HFF-Myc (cell line): ENCODE results near the gene TRAPPC8.

ENCODE experiments used
- DNase-seq: peaks from one replicate; pipeline ENCODE4 v3.0.0-alpha.2; 2011; ENCODE audit warnings: low read depth; ENCODE audit errors: extremely low read depth
- H3K4me3 ChIP-seq: replicated peaks from 2 replicates; pipeline ENCODE4 v1.5.1; 2011; ENCODE audit warnings: low read depth, mild to moderate bottlenecking, control low read depth, low read length
- TF ChIP-seq, protein P1 (sequence below): IDR thresholded peaks from 2 replicates; pipeline ENCODE4 v1.5.1; 2012; ENCODE audit warnings: mild to moderate bottlenecking, low read depth, low read length, control low read depth; ENCODE audit errors: missing control alignments

The TRAPPC8 gene

GRCh38 chr18:31791817-31792579, 150.9 kb downstream of the TRAPPC8 start:
- DNase-seq, result no peak
- H3K4me3 ChIP-seq, result no peak overlapping the region
- TF ChIP-seq, protein P1, sequence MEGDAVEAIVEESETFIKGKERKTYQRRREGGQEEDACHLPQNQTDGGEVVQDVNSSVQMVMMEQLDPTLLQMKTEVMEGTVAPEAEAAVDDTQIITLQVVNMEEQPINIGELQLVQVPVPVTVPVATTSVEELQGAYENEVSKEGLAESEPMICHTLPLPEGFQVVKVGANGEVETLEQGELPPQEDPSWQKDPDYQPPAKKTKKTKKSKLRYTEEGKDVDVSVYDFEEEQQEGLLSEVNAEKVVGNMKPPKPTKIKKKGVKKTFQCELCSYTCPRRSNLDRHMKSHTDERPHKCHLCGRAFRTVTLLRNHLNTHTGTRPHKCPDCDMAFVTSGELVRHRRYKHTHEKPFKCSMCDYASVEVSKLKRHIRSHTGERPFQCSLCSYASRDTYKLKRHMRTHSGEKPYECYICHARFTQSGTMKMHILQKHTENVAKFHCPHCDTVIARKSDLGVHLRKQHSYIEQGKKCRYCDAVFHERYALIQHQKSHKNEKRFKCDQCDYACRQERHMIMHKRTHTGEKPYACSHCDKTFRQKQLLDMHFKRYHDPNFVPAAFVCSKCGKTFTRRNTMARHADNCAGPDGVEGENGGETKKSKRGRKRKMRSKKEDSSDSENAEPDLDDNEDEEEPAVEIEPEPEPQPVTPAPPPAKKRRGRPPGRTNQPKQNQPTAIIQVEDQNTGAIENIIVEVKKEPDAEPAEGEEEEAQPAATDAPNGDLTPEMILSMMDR, result no peak

GRCh38 chr18:31789409-31789808, 153.5 kb downstream of the TRAPPC8 start:
- DNase-seq, result no peak

DNA sequence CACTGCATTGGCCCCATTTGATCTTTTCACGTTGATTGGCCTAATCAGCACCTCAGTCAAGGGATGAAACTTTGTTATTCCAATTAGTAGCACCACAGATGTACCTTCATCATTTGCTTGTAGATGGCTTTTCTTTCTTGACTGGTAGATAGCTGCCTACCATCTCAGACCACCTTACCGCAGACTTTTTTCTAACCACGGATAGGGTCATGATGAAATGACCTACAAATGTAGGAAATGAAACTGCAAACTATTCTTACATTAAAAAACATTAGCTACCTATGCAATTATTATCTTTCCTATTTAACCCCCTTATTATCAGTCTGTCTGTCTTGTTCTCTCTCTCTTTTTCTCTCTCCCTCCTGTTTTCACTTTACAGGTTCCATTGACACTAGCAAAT, 159.9 kb downstream of the TRAPPC8 start:
- no peak for DNase-seq
- no peak overlapping the region for H3K4me3 ChIP-seq
- TF ChIP-seq, protein P1, result no peak

More at GRCh38 chr18:31789409-31789808, 153.5 kb downstream of the TRAPPC8 start:
- TF ChIP-seq, protein P1, result no peak
- H3K4me3 ChIP-seq, result no peak overlapping the region
